ENCODE data around the gene RNU2-63P.
"Not testable (repeated sequence)": the region's sequence is repeated elsewhere in the genome, so short reads cannot be mapped to it uniquely, and the experiment has no call there.

RNU2-63P gene

GRCh38 chr2:88027697-88028389 is 11.5 kb upstream of the RNU2-63P start:
- DNase-seq: no peak

- no peak for DNase-seq
Observed at GRCh38 chr2:88024509-88024908, 8.2 kb upstream of the RNU2-63P start.

- DNase-seq: no peak
Observed at GRCh38 chr2:88022669-88022921, 6.2 kb upstream of the RNU2-63P start.

GRCh38 chr2:88019985-88020384 is 3.6 kb upstream of the RNU2-63P start:
- no peak for DNase-seq

- DNase-seq: no peak
Observed at GRCh38 chr2:88018909-88019308, 2.6 kb upstream of the RNU2-63P start.

- not testable (repeated sequence) for DNase-seq
Observed at GRCh38 chr2:88018077-88018805, 1.9 kb upstream of the RNU2-63P start.

- DNase-seq: not testable (repeated sequence)
Observed at GRCh38 chr2:88017780-88018038, 1.4 kb upstream of the RNU2-63P start.

- DNase-seq: no peak
Observed at GRCh38 chr2:88016960-88017779, 823 bp upstream of the RNU2-63P start.

GRCh38 chr2:88011011-88011410 is 5.3 kb downstream of the RNU2-63P start:
- DNase-seq: no peak

GRCh38 chr2:88010136-88010535 is 6.2 kb downstream of the RNU2-63P start:
- no peak for DNase-seq

GRCh38 chr2:88006912-88007439 is 9.4 kb downstream of the RNU2-63P start:
- DNase-seq: no peak

GRCh38 chr2:88005776-88006175 is 10.6 kb downstream of the RNU2-63P start:
- DNase-seq: no peak

- no peak for DNase-seq
Observed at GRCh38 chr2:88003074-88003755, 13.1 kb downstream of the RNU2-63P start.

GRCh38 chr2:88002359-88002707 is 14.0 kb downstream of the RNU2-63P start:
- DNase-seq: no peak

GRCh38 chr2:88000474-88000873 is 15.9 kb downstream of the RNU2-63P start:
- not testable (repeated sequence) for DNase-seq

GRCh38 chr2:87996570-87996969 is 19.8 kb downstream of the RNU2-63P start:
- no peak for DNase-seq

GRCh38 chr2:87995756-87996155 is 20.6 kb downstream of the RNU2-63P start:
- no peak for DNase-seq

- not testable (repeated sequence) for DNase-seq
Observed at GRCh38 chr2:87994304-87994850, 22.0 kb downstream of the RNU2-63P start.

- not testable (repeated sequence) for DNase-seq
Observed at GRCh38 chr2:87992569-87992968, 23.8 kb downstream of the RNU2-63P start.

- not testable (repeated sequence) for DNase-seq
Observed at GRCh38 chr2:87987473-87987872, 28.9 kb downstream of the RNU2-63P start.

- not testable (repeated sequence) for DNase-seq
Observed at GRCh38 chr2:87985902-87986301, 30.4 kb downstream of the RNU2-63P start.

GRCh38 chr2:87981182-87981581 is 35.2 kb downstream of the RNU2-63P start:
- DNase-seq: not testable (repeated sequence)

GRCh38 chr2:87972385-87972784 is 44.0 kb downstream of the RNU2-63P start:
- DNase-seq: not testable (repeated sequence)
